Spleen (tissue), 11 donors: Measurements from ENCODE around the gene IL17F. TPM values are rescaled to one million over a fixed set of nuclear protein-coding genes. Genes with fewer than 3 reads are reported as not detected.

ENCODE experiments used
- DNase-seq: peaks from one replicate; pipeline ENCODE4 v3.0.0-alpha.2; 2020
- H3K27ac ChIP-seq, 8 donors: fragments of 200-600 bp; sonication (generic) in 7 of 8; 1 replicate in 4 of 8; 2 replicates in 4 of 8; pipeline versions ENCODE4 v1.5.0 to v1.8.0; 2016 to 2021; ENCODE audit warnings: inconsistent platforms in 4 of 8, mild to moderate bottlenecking in 4 of 8, moderate library complexity in 1 of 8
- H3K27me3 ChIP-seq, 7 donors: fragments of 200-600 bp; sonication (generic) in 6 of 7; replicated peaks in 1 of 7; 1 replicate in 4 of 7; 2 replicates in 3 of 7; pipeline versions ENCODE4 v1.5.0 to v1.8.0; 2016 to 2021; ENCODE audit warnings: inconsistent platforms in 3 of 7, mild to moderate bottlenecking in 1 of 7
- H3K36me3 ChIP-seq, 6 donors: fragments of 200-600 bp; sonication (generic) in 5 of 6; 1 replicate in 4 of 6; 2 replicates in 2 of 6; pipeline versions ENCODE4 v1.5.0 to v1.8.0; 2016 to 2021; ENCODE audit warnings: inconsistent platforms in 2 of 6
- H3K4me1 ChIP-seq, 6 donors: fragments of 200-600 bp; sonication (generic) in 5 of 6; 1 replicate in 3 of 6; 2 replicates in 3 of 6; pipeline versions ENCODE4 v1.5.0 to v1.8.0; 2016 to 2021; ENCODE audit warnings: inconsistent platforms in 3 of 6
- H3K4me3 ChIP-seq, 8 donors: fragments of 200-600 bp; sonication (generic) in 7 of 8; 1 replicate in 4 of 8; 2 replicates in 4 of 8; pipeline versions ENCODE4 v1.5.0 to v1.8.0; 2016 to 2021; ENCODE audit warnings: inconsistent platforms in 4 of 8, mild to moderate bottlenecking in 4 of 8, moderate library complexity in 2 of 8
- H3K9me3 ChIP-seq, 8 donors: fragments of 200-600 bp; sonication (generic) in 7 of 8; 1 replicate in 4 of 8; 2 replicates in 4 of 8; pipeline versions ENCODE4 v1.5.0 to v1.8.0; 2016 to 2021; ENCODE audit warnings: inconsistent platforms in 4 of 8
- CTCF ChIP-seq, 11 experiments: fragments of 200-600 bp in 7 of 11; fragments of 450-650 bp in 4 of 11; sonication (generic) in 4 of 11; IDR thresholded peaks in 8 of 11; conservative IDR thresholded peaks in 3 of 11; 1 replicate in 7 of 11; 2 replicates in 4 of 11; pipeline versions ENCODE4 v1.4.0 to v1.8.0; 2016 to 2021; ENCODE audit warnings: antibody characterized with exemption in 11 of 11, inconsistent platforms in 4 of 11, mild to moderate bottlenecking in 1 of 11
- POLR2A ChIP-seq, 3 donors: fragments of 450-650 bp; IDR thresholded peaks; one replicate each; pipeline ENCODE4 v1.5.1; 2017; ENCODE audit warnings: antibody characterized with exemption in 3 of 3, mild to moderate bottlenecking in 1 of 3
- POLR2AphosphoS5 ChIP-seq, 3 donors: sonication (generic); formaldehyde crosslinking; IDR thresholded peaks; one replicate each; pipeline ENCODE4 v1.5.1; 2017; ENCODE audit warnings: antibody characterized with exemption in 3 of 3
- WGBS, 5 donors: extraction: QIAGEN DNeasy Blood & Tissue Kit in 3 of 5; methylation state at CpG; one replicate each; pipeline versions ENCODE4 v1.1.5 to v1.1.7; 2013 to 2018; 5-methylcytosine and 5-hydroxymethylcytosine counted together
- intact Hi-C: fragments of 100-400 bp; cut with DNase I; formaldehyde crosslinking; loops from one replicate; pipeline ENCODE4 v1.15.0; 2023; ENCODE audit warnings: low total_unique reads
- polyA plus RNA-seq, 3 donors: library from polyadenylated mRNA; stranded (reverse); fragments of 200-250 nt; gene quantifications; one replicate each; pipeline ENCODE4 v1.2.1, GENCODE V29; 2013
- total RNA-seq, 7 donors: library from RNA; depleted of rRNA in 3 of 7; stranded (reverse); fragments of >200 nt in 3 of 7; fragmentation: NEBNext Ultra II Directional in 4 of 7; extraction: Animal tissue kit (Norgen Biotek cat#: 25700) in 4 of 7; gene quantifications; one replicate each; pipeline versions ENCODE4 v1.1.0 to v1.2.1, GENCODE V29; 2016 to 2021
- donor health status: healthy with polysubstance abuse.
- donor health status: DM: no; HTN: no; CAD: no; lungs with moderate emphysema.
- donor health status: DM: no; HTN: no; CAD: no.
- donor health status: Bipolar disorder and iron deficiency.
- donor health status: healthy.
- donor health status: DM: no; HTN: no; CAD: no.
- donor health status: DM: yes; HTN: yes; CAD: no.

IL17F gene
- total and polyA plus RNA-seq, 10 donors: not detected

GRCh38 chr6:52284131-52284459 is 39.8 kb upstream of the IL17F start:
- intact Hi-C loops: loop anchor here (5.0 to 10.0 kb wide), 2 partner anchors 113 to 381 kb away; no protein-coding TSS in a partner anchor
- TF ChIP-seq CTCF (IDR thresholded peaks at IDR 0.05 in 8 of 11, conservative IDR thresholded peaks at IDR 0.05 in 3 of 11): no peak
- TF ChIP-seq POLR2A (IDR thresholded peaks at IDR 0.05): no peak
- no peak for TF ChIP-seq POLR2AphosphoS5 (IDR thresholded peaks at IDR 0.05)
- Histone ChIP-seq H3K27me3 (no peaks in the 10 kb centered on the region), H3K9me3 (no peaks in the 10 kb centered on the region), H3K4me3 (peak overlapping the region; percentile 61 to 95 (median 86)), H3K4me1 (peaks cover 17 to 59% (median 34%) of the 10 kb centered on the region in 6 donors), H3K27ac (peak overlapping the region in 7 of 8 donors; percentile 56 to 87 (median 78)), H3K36me3 (peaks cover 0 to 40% (median 36%) of the 10 kb centered on the region in 6 donors)
- no peak for DNase-seq
- 0 to 1% (median 1%) methylated on average over 13 to 14 of the region's 14 CpGs for WGBS, 5 donors

- Histone ChIP-seq H3K4me1 (peaks cover 17 to 59% (median 34%) of the 10 kb centered on the region in 6 donors), H3K27ac (no peak overlapping the region), H3K36me3 (peaks cover 0 to 50% (median 44%) of the 10 kb centered on the region in 6 donors), H3K9me3 (no peaks in the 10 kb centered on the region), H3K27me3 (no peaks in the 10 kb centered on the region), H3K4me3 (peak overlapping the region in 2 of 8 donors; percentile 82 to 85)
- intact Hi-C loops: loop anchor here (5.0 to 10.0 kb wide), 2 partner anchors 114 to 382 kb away; no protein-coding TSS in a partner anchor
- no peak for TF ChIP-seq POLR2AphosphoS5 (IDR thresholded peaks at IDR 0.05)
- TF ChIP-seq CTCF (IDR thresholded peaks at IDR 0.05 in 8 of 11, conservative IDR thresholded peaks at IDR 0.05 in 3 of 11): no peak
- no peak for TF ChIP-seq POLR2A (IDR thresholded peaks at IDR 0.05)
- no peak for DNase-seq
- WGBS, 5 donors: 62 to 77% (median 72%) methylated on average over 6 of the region's 6 CpGs
Observed at GRCh38 chr6:52283111-52283510, 38.8 kb upstream of the IL17F start.

- H3K36me3 ChIP-seq: peaks cover 0 to 100% (median 81%) of the 10 kb centered on the region in 6 donors
- DNase-seq: no peak
- intact Hi-C loops: no loop called here
- no peak overlapping the region for H3K27ac ChIP-seq
- 95 to 99% (median 97%) methylated on average over 10 of the region's 10 CpGs for WGBS, 5 donors
- H3K4me3 ChIP-seq: no peak overlapping the region
- H3K4me1 ChIP-seq: peaks cover 0 to 14% (median 0%) of the 10 kb centered on the region in 6 donors
- no peaks in the 10 kb centered on the region for H3K27me3 ChIP-seq
- H3K9me3 ChIP-seq: no peaks in the 10 kb centered on the region
- no peak for TF ChIP-seq POLR2A (IDR thresholded peaks at IDR 0.05)
- TF ChIP-seq POLR2AphosphoS5 (IDR thresholded peaks at IDR 0.05): no peak
- TF ChIP-seq CTCF (IDR thresholded peaks at IDR 0.05 in 8 of 11, conservative IDR thresholded peaks at IDR 0.05 in 3 of 11): no peak
Observed at GRCh38 chr6:52276130-52276529, 31.8 kb upstream of the IL17F start.

GRCh38 chr6:52271852-52272460 is 27.7 kb upstream of the IL17F start:
- Histone ChIP-seq H3K4me1 (peaks cover 0 to 15% (median 0%) of the 10 kb centered on the region in 6 donors), H3K9me3 (no peaks in the 10 kb centered on the region), H3K4me3 (no peak overlapping the region), H3K36me3 (peaks cover 3 to 100% (median 84%) of the 10 kb centered on the region in 6 donors), H3K27ac (peak overlapping the region in 5 of 8 donors; percentile 36 to 53 (median 43)), H3K27me3 (no peaks in the 10 kb centered on the region)
- intact Hi-C loops: no loop called here
- TF ChIP-seq POLR2A (IDR thresholded peaks at IDR 0.05): no peak
- peak in 1 of 3 donors; percentile 16 for TF ChIP-seq POLR2AphosphoS5 (IDR thresholded peaks at IDR 0.05)
- 71 to 92% (median 80%) methylated on average over 9 of the region's 9 CpGs for WGBS, 5 donors
- no peak for DNase-seq
